ENCODE results near the gene WNK3.

DNA sequence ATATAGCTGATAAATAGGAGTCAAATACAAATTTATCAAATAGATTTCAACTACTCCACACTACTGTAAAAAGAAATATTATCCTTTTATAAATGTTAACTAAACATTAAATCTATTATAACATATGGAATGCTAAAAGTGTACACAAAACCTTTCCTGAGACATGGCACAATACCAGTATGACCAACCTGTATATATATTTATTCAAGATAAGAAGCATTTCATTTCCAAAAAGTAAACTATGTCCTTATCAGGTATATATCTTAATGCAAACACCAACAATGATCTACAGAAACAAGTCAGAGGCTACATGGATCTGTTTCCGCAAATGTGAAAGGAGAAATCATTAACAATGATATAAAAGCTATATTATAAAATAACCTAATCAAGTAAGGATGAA lies 37.8 kb downstream of the WNK3 start:
- TF ChIP-seq POLR2A (IDR thresholded peaks at IDR 0.05), result no peak
- TF ChIP-seq, protein P1, sequence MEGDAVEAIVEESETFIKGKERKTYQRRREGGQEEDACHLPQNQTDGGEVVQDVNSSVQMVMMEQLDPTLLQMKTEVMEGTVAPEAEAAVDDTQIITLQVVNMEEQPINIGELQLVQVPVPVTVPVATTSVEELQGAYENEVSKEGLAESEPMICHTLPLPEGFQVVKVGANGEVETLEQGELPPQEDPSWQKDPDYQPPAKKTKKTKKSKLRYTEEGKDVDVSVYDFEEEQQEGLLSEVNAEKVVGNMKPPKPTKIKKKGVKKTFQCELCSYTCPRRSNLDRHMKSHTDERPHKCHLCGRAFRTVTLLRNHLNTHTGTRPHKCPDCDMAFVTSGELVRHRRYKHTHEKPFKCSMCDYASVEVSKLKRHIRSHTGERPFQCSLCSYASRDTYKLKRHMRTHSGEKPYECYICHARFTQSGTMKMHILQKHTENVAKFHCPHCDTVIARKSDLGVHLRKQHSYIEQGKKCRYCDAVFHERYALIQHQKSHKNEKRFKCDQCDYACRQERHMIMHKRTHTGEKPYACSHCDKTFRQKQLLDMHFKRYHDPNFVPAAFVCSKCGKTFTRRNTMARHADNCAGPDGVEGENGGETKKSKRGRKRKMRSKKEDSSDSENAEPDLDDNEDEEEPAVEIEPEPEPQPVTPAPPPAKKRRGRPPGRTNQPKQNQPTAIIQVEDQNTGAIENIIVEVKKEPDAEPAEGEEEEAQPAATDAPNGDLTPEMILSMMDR (IDR thresholded peaks at IDR 0.05), result no peak
